HTERT RPE-1 (cell line): ENCODE results near the gene C1QTNF5.

ENCODE experiments used
- in situ Hi-C: fragments of 300-500 bp; cut with MboI; formaldehyde crosslinking; loops from 4 replicates; pipeline ENCODE4 v1.14.3; 2020; ENCODE audit warnings: low sequenced_read_pairs

The C1QTNF5 gene

GRCh38 chr11:119338318-119338890, 2.3 kb downstream of the C1QTNF5 start:
- in situ Hi-C loops = no loop called here

GRCh38 chr11:119337581-119338317, 2.9 kb downstream of the C1QTNF5 start:
- in situ Hi-C loops = no loop called here

GRCh38 chr11:119336744-119337469, 3.8 kb downstream of the C1QTNF5 start:
- in situ Hi-C loops = no loop called here

GRCh38 chr11:119335655-119336543, 4.8 kb downstream of the C1QTNF5 start:
- in situ Hi-C loops = no loop called here

GRCh38 chr11:119335091-119335654, 5.5 kb downstream of the C1QTNF5 start:
- in situ Hi-C loops = no loop called here

- in situ Hi-C loops = no loop called here
These were observed 6.3 kb downstream of the C1QTNF5 start, which contains the start of gene RNF26 for GRCh38 chr11:119334174-119334930. TSS of gene RNF26 (plus strand) at chr11:119334527. CDS start at chr11:119335123, 596 bp downstream.

GRCh38 chr11:119332111-119332765, 8.4 kb downstream of the C1QTNF5 start:
- in situ Hi-C loops = no loop called here

- in situ Hi-C loops = no loop called here
These were observed 10.4 kb downstream of the C1QTNF5 start for GRCh38 chr11:119330237-119330636.

GRCh38 chr11:119329320-119329719, 11.4 kb downstream of the C1QTNF5 start:
- in situ Hi-C loops = no loop called here

GRCh38 chr11:119324189-119324588, 16.5 kb downstream of the C1QTNF5 start:
- in situ Hi-C loops = no loop called here

- in situ Hi-C loops = no loop called here
These were observed 17.1 kb downstream of the C1QTNF5 start for GRCh38 chr11:119323532-119324033.

GRCh38 chr11:119322921-119323531, 17.7 kb downstream of the C1QTNF5 start:
- in situ Hi-C loops = no loop called here

- in situ Hi-C loops = no loop called here
These were observed 18.3 kb downstream of the C1QTNF5 start for GRCh38 chr11:119322360-119322739.

GRCh38 chr11:119320776-119321524, 19.7 kb downstream of the C1QTNF5 start:
- in situ Hi-C loops = no loop called here

GRCh38 chr11:119320240-119320775, 20.4 kb downstream of the C1QTNF5 start:
- in situ Hi-C loops = no loop called here

GRCh38 chr11:119319700-119320239, 20.9 kb downstream of the C1QTNF5 start:
- in situ Hi-C loops = no loop called here

- in situ Hi-C loops = no loop called here
These were observed 21.5 kb downstream of the C1QTNF5 start for GRCh38 chr11:119319136-119319699.
